Fibroblast of skin of left biceps (primary cell): ENCODE results near the gene TEX22.
A peak's percentile ranks its signal among the peaks of the same experiment; 100 is the strongest.
"Not testable (repeated sequence)": the region's sequence is repeated elsewhere in the genome, so short reads cannot be mapped to it uniquely, and the experiment has no call there.

Source experiments
- DNase-seq, 2 experiments: peaks; one replicate each; pipeline ENCODE4 v3.0.0-alpha.2; 2013; ENCODE audit warnings: low read depth in 2 of 2

The TEX22 gene

GRCh38 chr14:105398044-105398725 lies at the start of gene TEX22:
Gene TEX22 (plus strand): TSS chr14:105398538. CDS start chr14:105399341, 803 bp downstream.
- peak; percentile 52 to 60 for DNase-seq

GRCh38 chr14:105348945-105349699 lies 49.2 kb upstream of the TEX22 start:
- no peak for DNase-seq

- DNase-seq, result no peak
Observed at GRCh38 chr14:105349992-105350391, 48.3 kb upstream of the TEX22 start.

- no peak for DNase-seq
Observed at GRCh38 chr14:105350450-105351244, 47.7 kb upstream of the TEX22 start.

GRCh38 chr14:105351410-105351809 lies 46.9 kb upstream of the TEX22 start:
- DNase-seq, result no peak

GRCh38 chr14:105351920-105352851 lies 46.2 kb upstream of the TEX22 start:
- peak; percentile 40 to 47 for DNase-seq

GRCh38 chr14:105353136-105353535 lies 45.2 kb upstream of the TEX22 start:
- no peak for DNase-seq

GRCh38 chr14:105354541-105354940 lies 43.8 kb upstream of the TEX22 start:
- DNase-seq, result no peak

- no peak for DNase-seq
Observed at GRCh38 chr14:105355049-105355575, 43.2 kb upstream of the TEX22 start.

GRCh38 chr14:105355850-105356604 lies 42.3 kb upstream of the TEX22 start:
- no peak for DNase-seq

- DNase-seq, result no peak
Observed at GRCh38 chr14:105356927-105357326, 41.4 kb upstream of the TEX22 start.

GRCh38 chr14:105357626-105358025 lies 40.7 kb upstream of the TEX22 start:
- no peak for DNase-seq

GRCh38 chr14:105358140-105358846 lies 40.0 kb upstream of the TEX22 start:
- DNase-seq, result no peak

GRCh38 chr14:105358943-105359342 lies 39.4 kb upstream of the TEX22 start:
- DNase-seq, result no peak

GRCh38 chr14:105361412-105361811 lies 36.9 kb upstream of the TEX22 start:
- not testable (repeated sequence) for DNase-seq

- peak in 1 of 2 experiments; percentile 12 for DNase-seq
Observed at GRCh38 chr14:105363847-105364708, 34.3 kb upstream of the TEX22 start.

GRCh38 chr14:105365101-105365500 lies 33.2 kb upstream of the TEX22 start:
- DNase-seq, result no peak

GRCh38 chr14:105365681-105366080 lies 32.7 kb upstream of the TEX22 start:
- DNase-seq, result no peak
